HG03469 (cell line): ENCODE data around the gene SLC22A13.
"Not testable (repeated sequence)": the region's sequence is repeated elsewhere in the genome, so short reads cannot be mapped to it uniquely, and the experiment has no call there.

Source experiments
- ATAC-seq: cut with Tn5 transposase; IDR thresholded peaks from one replicate; pipeline ENCODE4 v1.9.1; 2021; ENCODE audit warnings: mild to moderate bottlenecking, moderate library complexity, moderate number of reproducible peaks; ENCODE audit not compliant: unreplicated experiment

The SLC22A13 gene, protein sequence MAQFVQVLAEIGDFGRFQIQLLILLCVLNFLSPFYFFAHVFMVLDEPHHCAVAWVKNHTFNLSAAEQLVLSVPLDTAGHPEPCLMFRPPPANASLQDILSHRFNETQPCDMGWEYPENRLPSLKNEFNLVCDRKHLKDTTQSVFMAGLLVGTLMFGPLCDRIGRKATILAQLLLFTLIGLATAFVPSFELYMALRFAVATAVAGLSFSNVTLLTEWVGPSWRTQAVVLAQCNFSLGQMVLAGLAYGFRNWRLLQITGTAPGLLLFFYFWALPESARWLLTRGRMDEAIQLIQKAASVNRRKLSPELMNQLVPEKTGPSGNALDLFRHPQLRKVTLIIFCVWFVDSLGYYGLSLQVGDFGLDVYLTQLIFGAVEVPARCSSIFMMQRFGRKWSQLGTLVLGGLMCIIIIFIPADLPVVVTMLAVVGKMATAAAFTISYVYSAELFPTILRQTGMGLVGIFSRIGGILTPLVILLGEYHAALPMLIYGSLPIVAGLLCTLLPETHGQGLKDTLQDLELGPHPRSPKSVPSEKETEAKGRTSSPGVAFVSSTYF

DNA sequence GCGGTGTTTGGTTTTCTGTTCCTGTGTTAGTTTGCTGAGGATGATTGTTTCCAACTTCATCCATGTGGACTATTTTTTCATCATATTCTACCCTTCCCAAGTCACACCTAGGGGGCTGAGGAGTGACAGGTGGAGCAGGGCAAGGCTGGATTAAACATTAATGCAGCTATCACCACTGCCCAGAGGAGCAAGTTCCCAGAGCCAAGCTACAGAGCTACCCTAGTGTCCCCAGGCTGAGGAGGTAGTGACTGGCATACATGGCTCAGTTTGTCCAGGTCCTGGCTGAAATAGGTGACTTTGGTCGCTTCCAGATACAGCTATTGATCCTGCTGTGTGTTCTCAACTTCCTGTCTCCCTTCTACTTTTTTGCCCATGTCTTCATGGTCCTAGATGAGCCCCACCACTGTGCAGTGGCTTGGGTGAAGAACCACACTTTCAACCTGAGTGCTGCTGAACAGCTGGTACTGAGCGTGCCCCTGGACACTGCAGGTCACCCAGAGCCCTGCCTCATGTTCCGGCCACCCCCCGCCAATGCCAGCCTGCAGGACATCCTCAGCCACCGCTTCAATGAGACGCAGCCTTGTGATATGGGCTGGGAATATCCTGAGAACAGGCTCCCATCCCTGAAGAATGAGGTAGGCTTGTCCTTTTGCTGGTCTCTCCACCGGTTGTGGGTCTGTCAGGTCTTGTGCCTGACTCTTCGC lies at the start of gene SLC22A13:
TSS of gene SLC22A13 (plus strand) at position 209 of the 704 bp plus-strand sequence. CDS start at position 258, 49 bp downstream.
- ATAC-seq: no peak

DNA sequence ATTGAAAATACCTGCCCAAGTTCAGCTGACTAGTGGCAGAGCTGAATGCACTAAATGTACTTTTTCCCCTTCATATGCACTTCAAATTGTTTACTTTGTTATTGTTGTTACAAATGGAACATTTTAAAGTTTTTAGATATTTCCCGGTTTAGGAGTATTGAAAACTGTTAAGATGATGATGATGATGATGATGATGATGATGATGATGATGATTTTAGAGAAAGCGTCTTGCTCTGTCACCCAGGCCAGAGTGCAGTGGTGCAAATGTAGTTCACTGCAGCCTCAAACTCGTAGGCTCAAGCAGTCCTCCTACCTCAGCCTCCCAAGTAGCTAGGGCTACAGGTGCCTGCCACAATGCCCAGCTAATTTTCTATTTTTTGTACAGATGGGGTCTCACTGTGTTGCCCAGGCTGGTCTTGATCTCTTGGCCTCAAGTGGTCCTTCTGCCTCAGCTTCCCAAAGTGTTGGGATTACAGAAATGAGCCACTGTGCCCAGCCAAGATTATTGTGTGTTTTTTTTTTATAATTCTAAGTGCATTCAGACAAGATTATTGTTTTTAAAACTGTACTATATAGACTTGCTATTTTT lies 45.9 kb upstream of the SLC22A13 start:
- ATAC-seq: no peak

DNA sequence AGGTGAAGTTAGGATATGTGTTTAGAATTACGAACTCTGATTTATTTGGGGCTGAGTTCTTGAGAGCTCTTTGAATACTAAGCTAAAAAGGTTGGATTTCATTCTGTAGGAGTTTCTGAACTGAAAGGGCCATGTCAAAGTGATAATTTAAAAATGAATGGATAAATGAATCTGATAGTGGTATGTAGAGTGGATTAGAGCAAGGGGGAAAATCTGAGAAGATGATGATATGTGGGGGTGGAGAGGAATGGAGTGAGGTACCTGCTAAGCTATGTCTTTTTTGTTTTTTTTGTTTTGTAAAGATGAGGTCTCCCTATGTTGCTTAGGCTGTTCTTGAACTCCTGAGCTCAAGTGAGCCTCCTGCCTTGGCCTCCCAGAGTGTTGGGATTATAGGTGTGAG lies 44.6 kb upstream of the SLC22A13 start:
- no peak for ATAC-seq

DNA sequence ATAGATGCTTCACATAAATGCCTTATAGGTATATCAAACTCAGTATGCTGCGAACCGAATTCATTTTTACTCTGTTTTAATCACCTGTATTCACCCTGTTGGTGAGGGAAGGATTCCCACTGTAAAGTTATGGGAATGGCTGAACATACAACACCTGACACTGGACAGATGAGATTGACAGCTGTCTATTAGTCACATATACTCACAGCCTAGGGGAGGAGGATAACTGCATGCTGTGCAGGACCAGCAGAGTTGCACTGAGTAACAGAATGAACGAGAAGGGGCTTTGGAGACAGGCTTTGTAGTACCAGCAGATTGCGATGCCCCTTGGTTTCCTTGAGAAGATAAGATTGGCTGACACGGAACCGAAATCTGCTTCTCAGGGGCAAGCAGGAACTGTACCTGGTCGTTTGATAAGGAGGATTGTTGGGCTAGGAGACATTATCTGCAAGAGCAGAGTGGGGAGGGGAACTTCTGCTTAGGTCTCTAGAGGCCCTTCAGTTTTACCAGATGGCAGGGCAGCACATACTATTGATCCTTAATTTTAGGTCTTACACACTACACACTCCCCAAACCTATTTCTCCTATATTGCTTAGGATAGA lies 43.5 kb upstream of the SLC22A13 start:
- no peak for ATAC-seq

DNA sequence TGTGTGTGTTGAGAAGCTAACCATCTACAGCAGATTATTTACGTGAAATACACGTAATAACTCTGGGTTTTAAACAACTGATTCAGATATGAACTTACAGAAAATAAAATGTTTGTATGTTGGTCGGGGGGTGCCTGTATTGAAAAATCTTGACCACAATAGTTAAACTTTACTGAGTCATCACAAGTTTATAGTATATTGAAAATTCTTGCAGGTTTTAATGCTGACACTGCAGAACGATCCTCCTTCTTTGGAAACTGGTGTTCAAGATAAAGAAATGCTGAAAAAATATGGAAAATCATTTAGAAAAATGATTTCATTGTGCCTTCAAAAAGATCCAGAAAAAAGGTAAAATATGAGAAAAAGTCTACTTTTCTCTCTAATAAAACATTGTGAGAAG lies 41.3 kb upstream of the SLC22A13 start:
- ATAC-seq: no peak

DNA sequence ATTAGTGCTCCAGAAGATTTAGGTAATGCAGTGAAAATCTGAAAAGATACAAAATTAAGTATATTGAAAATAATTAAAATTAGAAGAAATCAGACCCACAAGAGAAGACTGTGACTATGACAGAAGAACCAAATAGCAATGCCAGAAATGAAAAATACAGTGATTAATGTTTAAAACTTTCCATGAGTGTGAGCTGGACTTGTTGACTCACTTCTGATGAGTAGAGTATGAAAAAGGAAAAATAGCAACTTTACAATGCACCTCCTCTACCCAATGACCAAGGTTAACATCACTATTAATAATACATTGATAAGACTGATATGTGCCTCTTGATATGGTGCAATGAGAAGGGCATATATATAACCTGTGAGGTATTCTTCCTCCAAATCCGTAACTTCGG lies 39.3 kb upstream of the SLC22A13 start:
- ATAC-seq: no peak

DNA sequence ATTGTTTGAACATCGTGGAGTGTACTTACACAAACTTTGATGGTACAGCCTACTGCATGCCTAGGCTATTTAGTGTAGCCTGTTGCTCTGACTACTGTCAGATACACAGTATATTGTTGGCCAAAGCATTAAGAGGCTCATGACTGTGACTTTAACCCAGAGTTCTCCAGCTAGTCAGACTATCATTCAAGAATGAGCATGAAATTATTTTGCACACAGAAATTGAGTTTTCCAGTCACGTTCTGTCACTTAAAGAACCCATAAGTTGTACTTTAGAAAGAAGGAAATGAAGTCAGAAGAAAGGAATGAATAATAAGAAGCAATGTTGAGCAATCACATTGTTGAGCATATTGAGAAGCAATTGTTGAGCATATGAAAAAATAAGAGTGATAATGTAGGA lies 37.6 kb upstream of the SLC22A13 start:
- no peak for ATAC-seq

DNA sequence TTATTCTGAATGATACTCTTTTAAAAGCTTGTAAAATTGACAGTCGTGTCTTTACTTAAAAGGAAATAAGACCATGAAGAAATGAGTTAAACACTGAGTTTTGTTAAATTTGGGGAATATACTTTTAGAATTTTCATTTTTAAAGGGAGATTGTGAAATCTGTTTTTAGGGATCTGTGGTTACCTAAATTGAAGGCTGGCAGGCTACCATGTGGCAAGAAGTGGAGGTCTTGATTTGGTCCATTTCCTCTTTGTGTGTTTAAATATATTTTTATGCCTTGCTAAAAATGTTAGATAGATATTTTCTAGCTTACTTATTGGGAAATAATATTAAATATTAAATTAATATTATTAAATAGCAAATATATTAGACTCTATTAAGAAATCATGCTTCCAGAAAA lies 36.6 kb upstream of the SLC22A13 start:
- no peak for ATAC-seq

DNA sequence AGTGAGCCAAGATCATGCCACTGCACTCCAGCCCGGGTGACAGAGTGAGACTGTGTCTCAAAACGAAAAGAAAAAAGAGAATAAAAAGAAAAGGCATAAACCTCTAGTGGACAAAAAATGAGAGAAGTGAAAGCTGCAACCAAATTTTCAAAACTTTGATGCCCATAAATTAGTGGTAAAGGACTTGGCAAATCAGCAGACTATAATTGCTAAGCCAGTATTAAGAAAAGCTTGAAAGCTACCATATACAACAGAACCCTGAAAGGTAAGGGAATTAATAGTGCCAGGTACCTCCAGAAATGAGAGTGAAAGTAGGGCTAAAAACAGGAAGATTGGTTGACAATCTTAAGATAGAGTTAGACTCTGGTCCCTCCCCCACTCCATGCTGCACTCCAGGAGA lies 32.9 kb upstream of the SLC22A13 start:
- no peak for ATAC-seq

DNA sequence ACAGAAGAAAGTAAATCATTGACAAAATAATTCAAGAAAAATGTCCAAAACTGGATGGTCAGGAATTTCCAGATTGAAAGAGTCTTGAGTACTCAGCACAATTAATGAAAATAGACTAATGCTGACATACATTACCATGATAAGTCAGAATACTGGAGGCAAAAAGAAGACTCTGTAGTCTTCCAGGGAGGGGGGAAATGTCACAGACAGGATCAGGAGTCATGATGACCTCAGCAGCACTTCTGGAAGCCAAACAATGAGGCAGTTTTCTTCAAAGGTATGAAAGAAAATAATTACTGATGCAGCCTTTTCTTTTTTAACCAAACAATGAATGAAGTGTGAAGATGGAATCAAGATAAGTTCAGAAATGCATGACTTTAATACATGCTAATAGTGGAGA lies 30.1 kb upstream of the SLC22A13 start:
- ATAC-seq: no peak

DNA sequence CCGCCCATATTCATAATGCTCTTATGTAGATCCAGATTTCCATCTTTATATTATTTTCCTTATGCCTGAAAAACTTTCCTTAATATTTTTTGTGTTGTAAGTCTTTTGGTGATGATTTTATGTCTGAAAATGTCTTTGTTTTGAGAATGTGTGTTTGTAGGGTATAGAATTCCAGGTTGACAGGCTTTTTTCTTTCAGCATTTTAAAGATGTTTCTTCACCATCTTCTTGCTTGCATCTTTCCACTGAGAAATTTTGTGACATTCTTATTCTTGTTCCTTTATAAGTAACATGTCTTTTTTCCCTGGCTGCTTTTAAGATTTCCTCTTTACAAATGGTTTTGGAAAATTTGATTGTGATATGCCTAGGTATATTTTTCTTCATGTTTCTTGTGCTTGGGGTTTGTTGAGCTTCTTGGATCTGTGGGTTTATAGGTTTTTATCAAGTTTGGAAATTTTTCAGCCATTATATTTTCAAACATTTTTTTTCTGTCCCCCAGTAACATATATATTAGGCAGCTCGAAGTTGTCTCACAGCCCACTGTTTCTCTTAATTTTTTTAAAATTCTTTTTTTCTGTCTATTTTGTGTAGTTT lies 27.1 kb upstream of the SLC22A13 start:
- ATAC-seq: no peak

DNA sequence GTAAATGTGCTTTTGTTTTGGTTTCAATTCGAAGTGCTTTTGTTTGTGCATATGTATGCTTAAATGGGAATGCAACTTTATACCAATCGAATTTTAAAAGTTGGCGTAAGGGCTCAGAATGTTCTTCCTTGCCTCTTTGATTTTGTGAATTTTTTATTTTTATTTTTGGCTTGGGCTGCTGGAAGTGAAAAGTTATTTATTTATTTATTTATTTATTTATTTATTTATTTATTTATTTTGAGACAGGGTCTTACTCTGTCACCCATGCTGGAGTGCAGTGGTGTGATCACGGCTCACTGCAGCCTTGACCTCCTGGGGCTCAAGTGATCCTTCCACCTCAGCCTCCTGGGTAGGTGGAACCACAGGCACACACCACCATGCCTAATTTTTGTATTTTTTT lies 22.8 kb upstream of the SLC22A13 start:
- not testable (repeated sequence) for ATAC-seq

DNA sequence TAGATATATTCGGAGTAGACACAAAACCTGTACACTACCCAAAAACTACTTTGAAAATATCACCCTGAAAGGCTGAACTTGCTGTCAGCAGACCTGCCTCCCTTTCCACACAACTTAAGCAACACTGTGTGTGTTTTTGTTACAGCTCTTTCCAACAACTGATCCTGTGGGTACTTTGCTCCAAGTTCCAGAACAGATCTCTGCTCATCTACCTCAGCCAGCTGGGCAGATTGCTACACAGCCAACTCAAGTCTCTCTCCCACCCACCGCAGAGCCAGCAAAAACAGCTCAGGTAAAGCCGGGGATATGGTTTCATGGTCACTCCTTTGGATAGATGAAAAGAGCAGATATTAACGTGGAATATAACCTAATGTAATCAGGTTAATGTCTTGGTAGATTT lies 19.7 kb upstream of the SLC22A13 start:
- ATAC-seq: no peak

DNA sequence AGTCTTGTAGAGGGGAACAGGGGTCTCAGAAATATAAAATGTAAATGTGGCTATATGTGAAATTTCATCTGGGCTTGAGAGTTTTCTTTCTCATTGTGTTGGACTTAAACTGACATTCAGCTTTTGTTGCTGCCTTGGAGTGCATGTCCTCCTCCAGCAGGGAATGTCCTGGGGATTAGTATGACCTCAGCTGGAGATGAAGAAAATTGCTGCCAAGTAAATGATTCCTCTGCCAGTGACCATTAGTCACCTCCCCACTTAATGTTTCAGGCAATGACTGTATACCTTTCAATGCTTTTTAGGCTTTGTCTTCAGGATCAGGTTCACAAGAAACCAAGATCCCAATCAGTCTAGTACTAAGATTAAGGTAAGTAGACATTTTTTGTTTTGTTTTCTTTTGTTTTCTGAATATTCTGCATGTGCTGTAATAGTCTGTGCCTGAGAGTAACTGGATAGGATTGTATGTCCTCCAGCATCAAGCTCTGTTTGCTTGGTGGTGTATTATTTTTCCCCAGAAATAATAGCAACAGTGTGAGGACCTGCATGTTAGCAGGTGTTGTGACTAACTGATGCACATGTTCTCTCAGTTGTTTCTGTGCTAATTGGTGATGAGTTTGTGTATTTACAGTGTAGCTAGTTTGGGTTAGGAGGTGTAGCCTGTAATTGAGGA lies 18.1 kb upstream of the SLC22A13 start:
- no peak for ATAC-seq

DNA sequence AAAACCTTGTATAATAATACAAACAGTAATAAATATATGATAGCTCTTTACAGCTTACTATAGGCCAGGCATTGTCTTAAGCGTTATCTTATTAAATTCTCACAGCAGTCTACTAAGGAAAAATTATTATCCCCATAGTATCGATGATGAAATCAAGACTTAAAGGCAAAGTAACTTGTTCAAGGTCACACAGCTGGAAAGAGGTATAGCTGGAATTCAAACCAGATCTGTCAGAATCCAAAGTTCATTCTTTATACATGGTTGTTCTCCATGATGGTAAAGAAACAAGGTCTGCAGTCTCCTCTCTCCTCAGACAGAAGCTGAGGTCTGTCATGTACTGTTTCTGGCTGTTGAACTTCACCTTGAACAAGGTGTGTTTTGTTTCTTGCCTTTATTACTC lies 15.4 kb upstream of the SLC22A13 start:
- no peak for ATAC-seq

DNA sequence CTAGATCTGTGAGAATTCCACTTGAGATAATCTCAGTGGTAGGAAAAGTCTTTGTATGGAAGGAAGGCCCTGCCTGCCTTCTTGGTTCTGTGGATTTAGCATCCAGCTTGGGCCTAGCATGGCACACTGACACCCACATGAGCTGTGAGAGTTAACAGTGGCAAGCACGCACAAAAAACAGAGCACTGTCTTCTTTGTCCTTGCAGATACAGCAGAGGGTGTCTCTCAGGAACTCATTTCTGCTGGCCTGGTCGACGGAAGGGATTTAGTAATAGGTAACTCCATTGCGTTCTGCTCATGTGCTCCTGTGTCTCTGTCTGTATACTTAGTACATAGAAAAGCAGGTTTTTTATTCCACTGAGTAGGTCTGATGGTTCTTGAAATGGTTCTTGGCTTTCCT lies 14.4 kb upstream of the SLC22A13 start:
- ATAC-seq: no peak

DNA sequence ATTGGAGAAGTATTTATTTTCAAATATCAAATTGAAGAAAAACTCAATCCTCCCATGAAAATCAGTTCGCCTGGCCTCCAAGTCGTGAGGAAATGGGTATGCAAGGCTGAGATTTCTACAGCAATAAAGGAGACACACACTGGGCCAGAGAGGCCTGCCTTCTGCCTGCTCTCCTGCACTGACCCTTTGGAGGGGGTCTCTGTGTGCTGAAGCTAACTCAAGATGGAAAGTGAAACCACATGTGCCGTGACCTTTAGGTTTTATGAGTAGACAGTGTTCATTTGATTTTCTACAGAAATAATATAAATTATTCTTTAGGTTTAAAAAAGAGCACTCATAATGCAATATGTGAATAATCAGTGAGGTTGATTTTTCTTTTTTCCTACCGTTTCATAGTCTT lies 11.9 kb upstream of the SLC22A13 start:
- no peak for ATAC-seq

DNA sequence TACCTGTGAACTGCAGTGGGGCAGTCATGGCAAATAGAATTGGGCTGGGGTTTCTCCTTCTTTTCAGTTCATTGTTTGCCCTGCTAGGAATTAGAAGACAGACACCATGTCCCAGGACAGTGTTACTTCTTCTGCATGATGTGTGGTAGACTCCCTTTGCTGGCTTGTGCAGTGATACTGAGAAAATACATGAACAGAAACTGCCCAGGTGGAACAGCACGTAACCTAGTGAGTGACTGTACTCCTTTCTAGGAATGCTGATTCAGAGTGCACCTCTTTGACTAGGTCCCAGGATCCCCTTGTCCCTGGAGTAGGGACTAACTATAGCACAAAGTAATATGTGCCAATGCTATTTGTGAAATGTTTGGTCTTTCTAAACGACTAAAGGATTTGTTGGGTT lies 10.7 kb upstream of the SLC22A13 start:
- ATAC-seq: no peak

DNA sequence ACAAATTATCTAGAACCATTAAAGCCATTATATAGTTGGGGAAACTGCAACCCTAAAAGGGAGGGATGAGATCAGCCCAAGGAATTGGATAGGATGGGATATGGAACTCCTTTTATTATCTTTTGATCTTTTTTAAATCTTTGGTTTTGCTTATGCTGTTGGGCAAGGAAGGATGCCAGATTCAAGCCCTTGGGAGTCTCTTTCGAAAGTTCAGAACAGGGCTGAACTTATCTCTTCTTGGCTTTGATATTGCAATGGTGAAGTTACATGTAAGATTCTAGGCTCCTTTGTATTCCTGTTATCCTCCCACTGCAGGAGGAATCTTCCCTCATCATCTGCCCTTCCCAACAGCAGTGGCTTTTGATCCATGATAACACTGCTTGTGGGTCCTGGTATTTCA lies 10.0 kb upstream of the SLC22A13 start:
- no peak for ATAC-seq

DNA sequence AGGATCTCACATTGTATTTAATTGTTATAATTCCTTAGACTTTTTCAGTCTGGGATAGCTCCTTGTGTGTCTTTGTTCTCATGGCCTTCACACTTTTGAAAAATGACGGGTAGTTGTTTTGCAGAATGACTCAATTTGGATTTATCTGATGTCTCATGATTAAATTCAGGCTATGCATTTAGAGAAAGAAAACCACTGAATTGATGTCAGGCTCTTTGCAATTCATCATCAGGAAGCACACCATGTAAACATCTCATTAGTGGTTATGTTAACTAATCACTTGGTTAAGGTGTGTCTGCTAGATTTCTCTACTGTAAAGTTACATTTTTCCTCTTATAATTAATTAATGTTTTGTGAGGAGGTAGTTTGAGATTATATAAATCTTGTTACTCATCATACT lies 8.0 kb upstream of the SLC22A13 start:
- no peak for ATAC-seq
